HG03520 (cell line): ENCODE results near the gene ZFHX3.

Experiments
- ATAC-seq: cut with Tn5 transposase; IDR thresholded peaks from one replicate; pipeline ENCODE4 v1.9.1; 2021; ENCODE audit warnings: mild to moderate bottlenecking, moderate library complexity; ENCODE audit not compliant: unreplicated experiment

ZFHX3 gene

GRCh38 chr16:73057291-73058210, 9.6 kb upstream of the ZFHX3 start:
- ATAC-seq: peak; percentile 44

- ATAC-seq: no peak
These were observed 9.0 kb upstream of the ZFHX3 start for GRCh38 chr16:73056921-73057290.

GRCh38 chr16:73056448-73056847, 8.5 kb upstream of the ZFHX3 start:
- no peak for ATAC-seq

- ATAC-seq: no peak
These were observed 7.0 kb upstream of the ZFHX3 start for GRCh38 chr16:73054813-73055482.

GRCh38 chr16:73054498-73054812, 6.5 kb upstream of the ZFHX3 start:
- ATAC-seq: no peak

DNA sequence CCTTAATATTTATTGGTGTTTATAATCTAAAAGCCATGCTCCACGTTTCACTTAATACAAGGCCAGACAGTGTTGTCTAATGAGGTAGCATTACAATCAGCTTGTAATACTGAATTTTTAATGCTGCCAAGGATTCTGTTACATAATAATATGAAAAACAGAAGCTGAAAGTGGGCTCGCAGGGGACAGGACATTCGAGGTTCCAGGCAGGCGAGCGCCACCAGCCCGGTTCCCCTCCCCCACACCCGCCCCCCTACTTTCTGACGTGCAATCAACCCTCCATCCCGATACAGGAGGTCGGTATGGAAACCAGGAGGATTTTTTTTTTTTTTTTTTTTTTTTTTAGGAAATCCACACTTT, 6.2 kb upstream of the ZFHX3 start:
- ATAC-seq: no peak

DNA sequence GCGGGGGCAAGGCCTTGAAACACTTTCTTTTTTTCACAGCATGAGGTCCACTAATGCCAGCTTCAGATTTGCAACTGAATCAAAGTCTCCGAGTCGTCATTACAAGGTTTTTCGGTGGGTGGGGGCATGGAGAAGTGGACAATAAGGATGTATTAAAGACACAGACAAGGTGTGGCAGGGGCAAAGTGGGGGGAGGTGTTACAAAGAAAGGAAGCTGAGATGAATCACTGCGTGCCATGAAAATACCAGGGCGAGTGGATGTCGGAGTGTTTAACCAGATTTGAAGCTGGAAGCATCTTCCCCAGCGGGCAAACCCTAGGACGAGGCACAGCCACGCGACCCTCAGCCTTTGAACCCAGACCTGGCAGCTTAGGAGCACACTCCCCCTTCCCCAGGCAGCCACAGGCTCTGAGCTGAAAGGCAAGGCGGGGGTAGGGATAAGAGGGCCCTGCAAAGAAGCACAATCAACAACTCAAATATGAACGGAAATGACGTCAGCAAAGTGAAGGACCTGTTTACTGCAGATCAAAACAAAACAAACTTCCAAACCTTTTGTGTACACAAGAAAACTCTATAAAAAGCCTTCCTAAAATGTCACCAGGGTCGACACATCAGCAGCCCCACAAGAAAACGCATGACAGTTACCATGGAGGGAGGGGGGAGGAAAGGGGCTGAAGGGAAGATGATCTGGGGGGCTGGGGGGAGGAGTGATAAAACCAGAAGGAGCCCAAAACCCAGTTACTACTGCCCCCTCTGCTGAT, 5.6 kb upstream of the ZFHX3 start:
- no peak for ATAC-seq

DNA sequence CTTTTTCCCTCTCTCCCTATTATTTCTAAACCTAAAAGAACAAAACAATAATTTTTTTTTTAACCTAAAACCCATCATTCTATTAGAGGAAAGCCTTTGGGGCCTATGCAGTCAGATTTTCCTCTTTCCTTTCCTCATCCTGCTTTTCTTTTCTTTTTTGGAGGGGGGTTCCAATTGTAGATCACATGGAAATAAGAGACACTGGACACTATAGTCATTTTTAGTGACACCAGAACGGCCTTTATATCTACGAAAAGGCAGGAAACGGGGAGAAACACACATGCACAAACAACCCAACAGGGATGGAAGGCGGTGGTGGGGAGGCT, 5.1 kb upstream of the ZFHX3 start:
- ATAC-seq: no peak

DNA sequence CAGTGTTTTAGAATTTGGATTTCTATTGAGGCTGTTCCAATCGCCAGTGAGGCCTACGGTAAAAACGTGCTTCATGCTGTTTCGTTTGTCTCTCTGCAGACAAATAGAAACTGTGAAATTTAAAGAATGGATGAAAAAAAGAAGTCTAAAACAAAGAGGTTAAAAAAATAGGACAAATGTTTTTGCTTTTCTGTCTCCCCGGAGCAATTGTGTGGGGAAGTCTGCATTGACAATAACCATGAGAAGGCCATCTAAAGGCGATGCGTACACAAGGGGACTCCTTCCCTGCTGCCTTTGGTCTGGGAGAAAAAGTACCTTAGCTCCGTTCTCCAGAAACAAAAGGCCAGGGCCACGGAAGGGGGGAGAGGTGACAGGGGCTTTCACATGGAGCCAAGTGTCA, 4.6 kb upstream of the ZFHX3 start:
- no peak for ATAC-seq

GRCh38 chr16:73051961-73052360, 4.0 kb upstream of the ZFHX3 start:
- ATAC-seq: no peak

DNA sequence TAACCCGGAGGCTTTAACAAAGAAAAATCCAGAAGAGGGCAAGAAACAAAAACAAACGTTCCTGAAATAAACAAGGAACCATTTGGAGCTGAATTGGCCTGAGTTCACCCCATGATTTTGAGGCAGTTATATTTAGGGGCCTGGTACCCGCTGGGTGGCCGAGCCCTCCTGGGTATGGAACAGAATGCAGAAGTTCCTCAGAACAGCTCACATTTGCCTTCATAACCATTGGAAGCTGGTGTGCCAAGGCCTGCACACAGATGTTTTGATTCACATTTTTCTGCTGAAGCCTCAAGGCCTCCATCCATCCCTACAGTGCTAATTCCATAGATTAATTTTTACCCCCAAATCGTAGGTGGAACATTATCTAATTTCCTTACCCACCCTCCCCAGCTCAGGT, 3.3 kb upstream of the ZFHX3 start:
- ATAC-seq: no peak

- no peak for ATAC-seq
These were observed 2.5 kb upstream of the ZFHX3 start for GRCh38 chr16:73050201-73051099.

- ATAC-seq: no peak
These were observed 1.6 kb upstream of the ZFHX3 start for GRCh38 chr16:73049511-73049910.

- ATAC-seq: no peak
These were observed 1.2 kb upstream of the ZFHX3 start for GRCh38 chr16:73049091-73049490.

GRCh38 chr16:73048292-73049080, 558 bp upstream of the ZFHX3 start:
- peak; percentile 4 for ATAC-seq

- ATAC-seq: no peak
These were observed 750 bp downstream of the ZFHX3 start for GRCh38 chr16:73047221-73047535.

GRCh38 chr16:73046849-73047214, 1.1 kb downstream of the ZFHX3 start:
- ATAC-seq: no peak

- no peak for ATAC-seq
These were observed 1.6 kb downstream of the ZFHX3 start for GRCh38 chr16:73046202-73046848.

DNA sequence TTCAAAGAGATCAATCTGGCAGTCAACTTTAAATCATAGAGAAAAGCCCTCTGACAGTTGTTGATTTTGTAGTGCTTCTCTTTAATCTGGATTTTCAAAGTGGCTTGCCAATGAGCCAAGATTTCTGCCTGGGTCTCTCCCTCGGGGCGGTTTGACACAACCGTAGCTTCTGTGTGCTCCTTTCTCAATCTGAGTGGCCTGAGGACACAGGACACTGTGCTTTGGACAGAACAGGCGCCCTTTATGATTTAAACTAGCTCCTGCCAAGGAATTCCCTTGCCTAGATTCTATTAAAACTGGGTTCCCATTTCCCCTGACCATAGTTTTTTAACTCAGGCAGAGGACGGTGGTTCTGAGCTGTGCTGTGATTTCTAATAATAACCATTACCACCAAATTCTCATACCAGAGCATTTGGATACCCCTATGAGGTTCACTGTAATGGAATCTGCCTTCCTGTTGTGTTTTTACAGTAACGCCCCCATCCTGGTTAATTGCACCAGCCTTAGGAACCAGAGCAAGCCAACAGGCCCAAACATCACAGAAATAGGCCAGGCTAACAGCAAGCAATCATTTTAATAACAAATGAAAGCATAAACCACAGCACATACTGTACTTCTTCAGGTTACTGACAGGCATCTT, 4.0 kb downstream of the ZFHX3 start:
- no peak for ATAC-seq
